HG02973 (cell line): ENCODE data around the gene TRIML1.

Experiments used
- ATAC-seq: cut with Tn5 transposase; IDR thresholded peaks from one replicate; pipeline ENCODE4 v1.9.1; 2021; ENCODE audit warnings: moderate library complexity; ENCODE audit not compliant: unreplicated experiment

TRIML1 gene, protein sequence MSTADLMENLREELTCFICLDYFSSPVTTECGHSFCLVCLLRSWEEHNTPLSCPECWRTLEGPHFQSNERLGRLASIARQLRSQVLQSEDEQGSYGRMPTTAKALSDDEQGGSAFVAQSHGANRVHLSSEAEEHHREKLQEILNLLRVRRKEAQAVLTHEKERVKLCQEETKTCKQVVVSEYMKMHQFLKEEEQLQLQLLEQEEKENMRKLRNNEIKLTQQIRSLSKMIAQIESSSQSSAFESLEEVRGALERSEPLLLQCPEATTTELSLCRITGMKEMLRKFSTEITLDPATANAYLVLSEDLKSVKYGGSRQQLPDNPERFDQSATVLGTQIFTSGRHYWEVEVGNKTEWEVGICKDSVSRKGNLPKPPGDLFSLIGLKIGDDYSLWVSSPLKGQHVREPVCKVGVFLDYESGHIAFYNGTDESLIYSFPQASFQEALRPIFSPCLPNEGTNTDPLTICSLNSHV

GRCh38 chr4:188139141-188139540 is at the start of gene TRIML1:
Gene TRIML1 (plus strand): TSS chr4:188139441. CDS start chr4:188139559, 118 bp downstream.
- ATAC-seq, result no peak

- no peak for ATAC-seq
These were observed 46.4 kb upstream of the TRIML1 start for GRCh38 chr4:188092824-188093223.

DNA sequence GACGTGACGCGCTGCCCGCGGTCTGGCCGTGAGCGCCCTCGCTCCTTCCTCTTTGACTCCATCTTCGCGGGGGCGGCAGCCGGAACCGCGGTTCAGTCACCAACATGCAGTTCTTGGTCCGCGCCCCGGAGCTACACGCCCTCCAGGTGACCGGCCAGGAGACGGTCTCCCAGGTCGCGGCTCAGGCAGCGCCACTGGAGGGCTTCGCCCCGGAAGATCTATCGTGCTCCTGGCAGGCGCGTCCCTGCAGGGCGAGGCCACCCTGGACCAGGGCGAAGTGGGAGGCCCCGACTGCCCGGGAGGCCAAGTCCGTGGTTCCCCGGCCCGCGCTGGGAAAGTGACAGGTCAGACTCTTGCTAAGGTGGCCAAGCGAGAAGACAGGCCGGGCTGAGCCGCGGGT is 32.8 kb upstream of the TRIML1 start:
- ATAC-seq, result no peak

- no peak for ATAC-seq
These were observed 31.1 kb upstream of the TRIML1 start for GRCh38 chr4:188107931-188108843.

GRCh38 chr4:188109157-188109755 is 30.0 kb upstream of the TRIML1 start, which contains the start of gene TRIML2:
Gene TRIML2 (minus strand): TSS chr4:188109603. CDS start chr4:188105368, 4,235 bp downstream.
- ATAC-seq, result no peak

DNA sequence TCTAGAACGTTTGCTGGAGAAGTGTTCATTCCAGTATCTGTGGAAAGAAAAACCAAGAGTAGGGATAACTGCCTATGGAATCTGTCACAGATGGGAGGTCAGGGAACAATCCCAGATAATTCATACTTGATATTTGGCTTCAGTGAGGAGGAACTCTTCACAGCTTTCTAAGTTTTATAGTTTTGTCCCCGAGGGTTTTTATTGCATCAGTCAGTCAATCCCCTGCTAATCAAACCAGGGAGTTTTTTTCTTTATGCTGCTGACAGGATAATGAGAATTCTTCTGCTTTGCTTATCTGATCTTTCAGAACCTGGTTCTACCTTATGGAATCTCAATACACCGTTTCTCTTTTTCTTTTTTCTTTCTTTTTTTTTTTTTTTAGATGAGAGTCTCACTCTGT is 29.2 kb upstream of the TRIML1 start:
- no peak for ATAC-seq

GRCh38 chr4:188110741-188111471 is 28.3 kb upstream of the TRIML1 start:
- ATAC-seq, result no peak

GRCh38 chr4:188111955-188112354 is 27.3 kb upstream of the TRIML1 start:
- ATAC-seq, result no peak

GRCh38 chr4:188113156-188113555 is 26.1 kb upstream of the TRIML1 start:
- no peak for ATAC-seq

GRCh38 chr4:188117631-188118324 is 21.5 kb upstream of the TRIML1 start:
- no peak for ATAC-seq

DNA sequence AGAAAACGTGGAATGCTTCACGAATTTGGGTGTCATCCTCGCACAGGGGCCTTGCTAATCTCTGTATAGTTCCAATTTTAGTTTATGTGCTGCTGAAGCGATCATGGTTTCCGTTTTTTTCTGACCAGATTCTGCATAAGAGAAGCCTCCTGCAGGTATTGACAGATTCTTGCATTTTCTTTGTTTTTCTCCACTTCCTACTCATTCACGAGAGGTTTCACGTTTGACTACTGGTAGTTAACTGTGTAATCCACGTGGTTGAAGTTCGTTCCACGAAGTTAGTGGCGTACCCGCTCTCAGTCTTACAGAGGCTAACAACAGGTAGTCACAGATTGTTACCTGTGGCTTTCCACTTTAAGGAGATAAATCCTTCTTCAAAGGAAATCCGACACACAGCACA is 17.7 kb upstream of the TRIML1 start:
- ATAC-seq, result no peak

DNA sequence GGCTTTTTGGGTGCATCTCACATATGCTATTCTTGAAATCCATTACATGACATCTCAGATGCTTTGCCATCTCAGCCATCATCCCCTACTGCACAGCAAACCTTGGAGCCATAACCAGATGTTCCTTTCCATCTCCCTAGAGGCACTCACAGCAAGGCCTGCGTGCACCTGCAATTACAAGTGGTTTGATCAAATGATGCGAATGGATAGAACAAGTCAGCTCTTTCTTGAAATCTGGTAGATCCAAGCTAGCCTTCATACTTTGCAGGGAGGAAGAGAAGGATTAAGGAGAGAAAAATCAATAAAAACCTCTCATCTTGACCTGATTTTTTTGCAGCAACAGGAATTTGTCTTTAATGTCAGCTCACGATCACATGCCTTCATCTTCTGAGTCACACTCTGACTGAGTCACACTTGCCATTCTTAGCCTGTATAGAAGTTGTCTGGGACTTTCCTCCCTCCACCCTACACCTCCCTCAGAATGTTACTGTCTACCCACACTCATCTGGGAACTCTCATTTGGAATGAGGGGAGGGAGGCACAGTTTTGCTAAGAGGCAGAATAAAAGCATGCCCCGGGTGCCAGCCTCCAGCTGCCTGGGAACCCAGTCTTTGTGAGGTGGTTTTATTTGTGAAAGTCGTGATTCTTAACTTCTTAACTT is 11.9 kb upstream of the TRIML1 start:
- ATAC-seq, result no peak

DNA sequence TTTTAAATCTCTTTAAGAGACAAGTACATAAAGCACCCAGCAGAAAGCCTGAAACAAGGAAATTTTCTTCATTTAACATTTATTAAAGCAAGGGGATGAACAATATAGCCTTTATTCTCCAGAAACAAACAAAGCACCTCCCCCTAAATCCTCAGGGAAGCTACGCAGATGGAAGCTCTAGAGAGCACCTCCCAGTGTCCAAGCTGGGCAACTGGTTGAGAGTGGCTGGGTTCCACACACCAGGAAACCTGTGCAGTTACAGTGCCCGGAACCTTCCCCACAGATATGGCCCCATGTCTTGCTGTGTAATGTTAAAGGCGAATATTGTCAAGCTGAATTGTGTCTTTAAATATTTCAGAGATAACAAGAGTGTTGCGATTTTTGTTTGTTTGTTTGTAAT is 8.9 kb upstream of the TRIML1 start:
- ATAC-seq, result no peak

DNA sequence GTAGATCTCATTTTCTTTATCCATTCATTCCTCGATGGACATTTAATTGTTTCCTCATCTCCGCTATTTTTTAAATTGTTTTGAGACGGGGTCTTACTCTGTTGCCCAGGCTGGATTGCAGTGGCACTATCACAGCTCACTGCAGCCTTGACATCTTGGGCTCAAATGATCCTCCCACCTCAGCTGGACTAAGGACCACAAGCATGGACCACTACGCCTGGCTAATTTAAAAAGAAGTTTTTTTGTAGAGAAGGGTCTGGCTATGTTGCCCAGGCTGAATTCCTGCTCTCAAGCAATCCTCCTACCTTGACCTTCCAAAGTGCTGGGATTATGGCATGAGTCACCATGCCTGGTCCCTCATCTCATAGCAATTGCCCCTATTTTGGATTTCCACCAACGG is 7.0 kb upstream of the TRIML1 start:
- ATAC-seq, result no peak

GRCh38 chr4:188138227-188138626 is 1.0 kb upstream of the TRIML1 start:
- ATAC-seq, result no peak

DNA sequence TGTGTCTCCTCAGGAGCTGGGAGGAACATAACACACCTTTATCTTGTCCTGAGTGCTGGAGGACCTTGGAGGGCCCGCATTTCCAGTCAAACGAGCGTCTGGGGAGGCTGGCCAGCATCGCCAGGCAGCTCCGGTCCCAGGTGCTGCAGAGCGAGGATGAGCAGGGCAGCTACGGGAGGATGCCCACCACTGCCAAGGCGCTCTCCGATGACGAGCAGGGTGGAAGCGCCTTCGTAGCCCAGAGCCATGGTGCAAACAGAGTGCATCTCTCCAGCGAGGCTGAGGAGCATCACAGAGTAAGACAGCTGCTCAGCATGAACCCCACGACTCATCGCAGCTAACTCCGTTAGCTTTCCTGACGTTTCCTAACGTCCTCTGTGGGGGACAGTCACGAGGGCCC is 430 bp downstream of the TRIML1 start:
- ATAC-seq, result no peak

- no peak for ATAC-seq
These were observed 4.5 kb downstream of the TRIML1 start for GRCh38 chr4:188143731-188144130.

DNA sequence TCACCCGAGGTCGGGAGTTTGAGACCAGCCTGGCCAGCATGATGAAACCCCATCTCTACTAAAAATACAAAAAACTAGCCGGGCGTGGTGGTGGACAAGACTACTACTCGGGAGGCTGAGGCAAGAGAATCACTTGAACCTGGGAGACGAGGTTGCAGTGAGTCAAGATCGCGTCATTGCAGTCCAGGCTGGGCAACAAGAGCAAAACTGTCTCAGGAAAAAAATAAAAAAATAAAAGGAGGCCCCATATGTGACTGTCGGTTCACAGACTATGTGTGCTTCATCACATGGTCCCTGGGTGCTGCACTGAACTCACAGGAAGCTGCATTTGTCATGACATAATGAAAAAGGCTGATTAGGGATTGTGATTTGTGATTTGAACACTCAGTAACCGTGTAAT is 6.4 kb downstream of the TRIML1 start:
- no peak for ATAC-seq

DNA sequence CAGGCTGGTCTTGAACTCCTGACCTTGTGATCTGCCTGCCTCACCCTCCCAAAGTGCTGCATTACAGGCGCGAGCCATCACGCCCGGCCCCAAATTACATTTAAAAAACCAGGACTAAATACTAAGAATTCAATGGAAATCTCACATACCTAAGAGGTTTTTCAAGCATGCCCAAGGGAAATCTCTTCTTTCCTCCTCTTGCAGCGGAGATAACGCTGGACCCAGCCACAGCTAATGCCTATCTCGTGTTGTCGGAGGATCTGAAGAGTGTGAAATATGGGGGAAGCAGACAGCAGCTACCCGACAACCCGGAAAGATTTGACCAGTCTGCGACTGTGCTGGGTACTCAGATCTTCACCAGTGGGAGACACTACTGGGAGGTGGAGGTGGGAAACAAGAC is 7.4 kb downstream of the TRIML1 start:
- ATAC-seq, result no peak

DNA sequence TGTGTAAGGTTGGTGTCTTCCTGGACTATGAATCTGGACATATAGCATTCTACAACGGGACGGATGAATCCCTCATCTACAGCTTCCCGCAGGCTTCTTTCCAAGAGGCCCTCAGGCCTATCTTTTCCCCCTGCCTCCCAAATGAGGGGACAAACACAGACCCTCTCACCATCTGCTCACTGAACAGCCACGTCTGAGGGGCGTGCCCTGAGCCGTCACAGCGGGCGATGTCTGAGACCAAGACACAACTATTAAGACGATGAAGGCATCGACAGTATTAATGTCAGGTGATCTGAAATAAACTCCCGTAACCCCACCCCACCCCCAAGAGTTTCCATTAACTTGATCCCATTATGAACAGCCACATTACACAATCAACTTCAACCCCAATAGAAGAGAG is 7.9 kb downstream of the TRIML1 start:
- no peak for ATAC-seq
